Neural progenitor cell (in vitro differentiated cells): ENCODE measurements around the gene ZNF263. TPM values are rescaled to one million over a fixed set of nuclear protein-coding genes. Genes with fewer than 3 reads are reported as not detected.

Experiments
- DNase-seq: peaks from one replicate; pipeline ENCODE4 v3.0.0-alpha.2; 2016; ENCODE audit warnings: low spot score
- H2AFZ ChIP-seq: fragments of 200-600 bp; sonication (generic); replicated peaks from 2 replicates; pipeline ENCODE4 v1.6.1; 2016; ENCODE audit warnings: antibody characterized with exemption
- H3F3A ChIP-seq: fragments of 200-600 bp; sonication (generic); 2 replicates; pipeline ENCODE4 v1.6.1; 2016; ENCODE audit warnings: antibody characterized with exemption, low read depth
- H3K27ac ChIP-seq: fragments of 200-600 bp; sonication (generic); 2 replicates; pipeline ENCODE4 v1.5.1; 2016; ENCODE audit warnings: mild to moderate bottlenecking
- H3K27me3 ChIP-seq: fragments of 200-600 bp; sonication (generic); 2 replicates; pipeline ENCODE4 v1.6.1; 2016; ENCODE audit warnings: mild to moderate bottlenecking, moderate library complexity
- H3K36me3 ChIP-seq: fragments of 200-600 bp; sonication (generic); 2 replicates; pipeline ENCODE4 v1.5.1; 2016
- H3K4me1 ChIP-seq: fragments of 200-600 bp; sonication (generic); 2 replicates; pipeline ENCODE4 v1.6.1; 2016; ENCODE audit warnings: mixed run types
- H3K4me2 ChIP-seq: fragments of 200-600 bp; sonication (generic); 2 replicates; pipeline ENCODE4 v1.6.1; 2016
- H3K4me3 ChIP-seq: fragments of 200-600 bp; sonication (generic); 2 replicates; pipeline ENCODE4 v1.5.1; 2016
- H3K79me2 ChIP-seq: fragments of 200-600 bp; sonication (generic); 2 replicates; pipeline ENCODE4 v1.6.1; 2016; ENCODE audit warnings: low read depth
- H3K9ac ChIP-seq: fragments of 200-600 bp; sonication (generic); 2 replicates; pipeline ENCODE4 v1.6.1; 2016
- H3K9me3 ChIP-seq: fragments of 200-600 bp; sonication (generic); 2 replicates; pipeline ENCODE4 v1.5.1; 2016; ENCODE audit warnings: low read depth
- H4K20me1 ChIP-seq: fragments of 200-600 bp; sonication (generic); 2 replicates; pipeline ENCODE4 v1.6.1; 2016; ENCODE audit warnings: low read depth
- H3K27ac Mint-ChIP-seq: 3 replicates; pipeline ENCODE4 v1.8.0; 2021; ENCODE audit warnings: mixed read lengths
- H3K27me3 Mint-ChIP-seq: 2 replicates; pipeline ENCODE4 v1.8.0; 2022; ENCODE audit warnings: low read depth, mild to moderate bottlenecking, inconsistent platforms, moderate library complexity, mixed read lengths; ENCODE audit not compliant: insufficient read depth
- H3K36me3 Mint-ChIP-seq: 3 replicates; pipeline ENCODE4 v1.8.0; 2021; ENCODE audit warnings: mixed read lengths
- H3K4me1 Mint-ChIP-seq: 3 replicates; pipeline ENCODE4 v1.8.0; 2021; ENCODE audit warnings: mixed read lengths
- H3K4me3 Mint-ChIP-seq: 3 replicates; pipeline ENCODE4 v1.8.0; 2021; ENCODE audit warnings: mild to moderate bottlenecking, moderate library complexity, mixed read lengths
- H3K9me3 Mint-ChIP-seq: 3 replicates; pipeline ENCODE4 v1.8.0; 2020; ENCODE audit warnings: mixed read lengths
- CTCF ChIP-seq: fragments of 200-600 bp; sonication (generic); IDR thresholded peaks from 2 replicates; pipeline ENCODE4 v1.5.1; 2017; ENCODE audit warnings: antibody characterized with exemption, mild to moderate bottlenecking
- EZH2 ChIP-seq: fragments of 200-600 bp; sonication (generic); IDR thresholded peaks from 2 replicates; pipeline ENCODE4 v1.6.1; 2017; ENCODE audit warnings: antibody characterized with exemption, mild to moderate bottlenecking, moderate library complexity
- EZH2phosphoT487 ChIP-seq: fragments of 200-600 bp; sonication (generic); IDR thresholded peaks from 2 replicates; pipeline ENCODE4 v1.6.1; 2017; ENCODE audit warnings: antibody characterized with exemption
- total RNA-seq: library from RNA; depleted of rRNA; stranded (reverse); fragments of >200 nt; gene quantifications from 2 replicates; pipeline ENCODE4 v1.2.3, GENCODE V29; 2015; ENCODE audit warnings: low replicate concordance

ZNF263 gene
- 30.1 and 40.8 TPM in 2 replicates for total RNA-seq

- Histone ChIP-seq H3K9ac (peak within 1 kb of the TSS; percentile 91), H2AFZ (peak within 1 kb of the TSS; percentile 94), H3K36me3 (peaks cover 5% of the 10 kb centered on the region), H3K9me3 (no peaks in the 10 kb centered on the region), H3K79me2 (peaks cover 41% of the 10 kb centered on the region), H3K4me3 (peak within 1 kb of the TSS; percentile 86), H3K4me1 (peaks cover 10% of the 10 kb centered on the region), H3K27ac (peak within 1 kb of the TSS; percentile 95), H3K27me3 (peaks cover 6% of the 10 kb centered on the region), H4K20me1 (no peaks in the 10 kb centered on the region), H3F3A (peaks cover 21% of the 10 kb centered on the region), H3K4me2 (peak within 1 kb of the TSS; percentile 95)
- Mint-ChIP-seq H3K27ac (peak within 1 kb of the TSS; percentile 98), H3K27me3 (peaks cover 15% of the 10 kb centered on the region), H3K4me3 (peak within 1 kb of the TSS; percentile 98), H3K36me3 (peaks cover 37% of the 10 kb centered on the region), H3K4me1 (peaks cover 15% of the 10 kb centered on the region), H3K9me3 (peaks cover 21% of the 10 kb centered on the region)
- peak; percentile 97 for DNase-seq
- TF ChIP-seq EZH2: no peak
- no peak for TF ChIP-seq EZH2phosphoT487
- TF ChIP-seq CTCF: no peak
Observed at GRCh38 chr16:3282730-3283542, at the start of gene ZNF263. Gene ZNF263, plus strand, starts transcription at chr16:3283491. Its CDS starts 328 bp downstream, at chr16:3283819.

- H3K4me1 ChIP-seq: no peaks in the 10 kb centered on the region
- peaks cover 27% of the 10 kb centered on the region for H3K9me3 Mint-ChIP-seq
- peaks cover 7% of the 10 kb centered on the region for H3F3A ChIP-seq
- H3K4me2 ChIP-seq: peak overlapping the region; percentile 91
- H3K36me3 Mint-ChIP-seq: peaks cover 38% of the 10 kb centered on the region
- H3K36me3 ChIP-seq: peaks cover 4% of the 10 kb centered on the region
- H3K4me3 Mint-ChIP-seq: peak overlapping the region; percentile 95
- H3K27me3 Mint-ChIP-seq: peaks cover 5% of the 10 kb centered on the region
- no peaks in the 10 kb centered on the region for H4K20me1 ChIP-seq
- H3K27ac Mint-ChIP-seq: peak overlapping the region; percentile 2
- H3K9me3 ChIP-seq: no peaks in the 10 kb centered on the region
- H3K9ac ChIP-seq: peak overlapping the region; percentile 80
- no peak for DNase-seq
- H3K27me3 ChIP-seq: no peaks in the 10 kb centered on the region
- H2AFZ ChIP-seq: peak overlapping the region; percentile 98
- peak overlapping the region; percentile 95 for H3K4me3 ChIP-seq
- TF ChIP-seq EZH2: no peak
- peaks cover 4% of the 10 kb centered on the region for H3K79me2 ChIP-seq
- no peak overlapping the region for H3K27ac ChIP-seq
- peaks cover 6% of the 10 kb centered on the region for H3K4me1 Mint-ChIP-seq
Observed at GRCh38 chr16:3234543-3234856, 48.8 kb upstream of the ZNF263 start.

GRCh38 chr16:3234857-3235561 is 48.3 kb upstream of the ZNF263 start, which contains the start of gene ZNF200:
Gene ZNF200, minus strand, starts transcription at chr16:3235158. Its CDS starts 1,403 bp downstream, at chr16:3233755.
- peak within 1 kb of the TSS; percentile 95 for H3K4me3 Mint-ChIP-seq
- Histone ChIP-seq H3K9ac (peak within 1 kb of the TSS; percentile 80), H3K9me3 (no peaks in the 10 kb centered on the region), H2AFZ (peak within 1 kb of the TSS; percentile 98), H3K27me3 (no peaks in the 10 kb centered on the region), H3K4me2 (peak within 1 kb of the TSS; percentile 91), H3K4me1 (no peaks in the 10 kb centered on the region), H3K4me3 (peak within 1 kb of the TSS; percentile 95), H3K79me2 (peaks cover 4% of the 10 kb centered on the region), H3F3A (peaks cover 7% of the 10 kb centered on the region), H4K20me1 (no peaks in the 10 kb centered on the region), H3K36me3 (peaks cover 4% of the 10 kb centered on the region), H3K27ac (peak within 1 kb of the TSS; percentile 67)
- no peak for TF ChIP-seq EZH2phosphoT487
- TF ChIP-seq EZH2: no peak
- TF ChIP-seq CTCF: no peak
- peak; percentile 98 for DNase-seq
- peaks cover 37% of the 10 kb centered on the region for H3K36me3 Mint-ChIP-seq
- peaks cover 26% of the 10 kb centered on the region for H3K9me3 Mint-ChIP-seq
- H3K4me1 Mint-ChIP-seq: peaks cover 6% of the 10 kb centered on the region
- H3K27ac Mint-ChIP-seq: peak within 1 kb of the TSS; percentile 90
- H3K27me3 Mint-ChIP-seq: peaks cover 5% of the 10 kb centered on the region
